Measurements from ENCODE around the gene PTPRF. TPM values are rescaled to one million over a fixed set of nuclear protein-coding genes. Genes with fewer than 3 reads are reported as not detected.

Gene PTPRF
- polyA plus RNA-seq, 1 experiment: 97.0 TPM

- H3K36me3 ChIP-seq (ENCODE audit: control insufficient read depth, insufficient read depth, low read length): peaks cover 54% of the 10 kb centered on the region
- no peaks in the 10 kb centered on the region for H3K27me3 ChIP-seq (ENCODE audit: control insufficient read depth, insufficient read depth, low read length)
- TF ChIP-seq CTCF (IDR thresholded peaks at IDR 0.05; ENCODE audit: insufficient read depth, low read depth, low read length): no peak
- H3K4me3 ChIP-seq (ENCODE audit: low read depth, low read length): no peak overlapping the region
- ChIA-PET POLR2A (no interaction called here), CTCF (no interaction called here)
- no peak for DNase-seq (ENCODE audit: low read depth)
Observed at GRCh38 chr1:43617011-43617410, 86.3 kb downstream of the PTPRF start.

- no peak for TF ChIP-seq CTCF (IDR thresholded peaks at IDR 0.05; ENCODE audit: insufficient read depth, low read depth, low read length)
- ChIA-PET CTCF (no interaction called here), POLR2A (no interaction called here)
- Histone ChIP-seq H3K36me3 (ENCODE audit: control insufficient read depth, insufficient read depth, low read length) (peaks cover 54% of the 10 kb centered on the region), H3K4me3 (ENCODE audit: low read depth, low read length) (no peak overlapping the region), H3K27me3 (ENCODE audit: control insufficient read depth, insufficient read depth, low read length) (no peaks in the 10 kb centered on the region)
- no peak for DNase-seq (ENCODE audit: low read depth)
Observed at GRCh38 chr1:43617668-43618067, 87.0 kb downstream of the PTPRF start.

- Histone ChIP-seq H3K36me3 (ENCODE audit: control insufficient read depth, insufficient read depth, low read length) (peaks cover 46% of the 10 kb centered on the region), H3K27me3 (ENCODE audit: control insufficient read depth, insufficient read depth, low read length) (no peaks in the 10 kb centered on the region), H3K4me3 (ENCODE audit: low read depth, low read length) (no peak overlapping the region)
- no peak for DNase-seq (ENCODE audit: low read depth)
- POLR2A ChIA-PET: no interaction called here
- no peak for TF ChIP-seq CTCF (IDR thresholded peaks at IDR 0.05; ENCODE audit: insufficient read depth, low read depth, low read length)
- CTCF ChIA-PET: no interaction called here
Observed at GRCh38 chr1:43618521-43619313, 88.0 kb downstream of the PTPRF start.

- Histone ChIP-seq H3K27me3 (ENCODE audit: control insufficient read depth, insufficient read depth, low read length) (no peaks in the 10 kb centered on the region), H3K36me3 (ENCODE audit: control insufficient read depth, insufficient read depth, low read length) (peaks cover 41% of the 10 kb centered on the region), H3K4me3 (ENCODE audit: low read depth, low read length) (no peak overlapping the region)
- no peak for TF ChIP-seq CTCF (IDR thresholded peaks at IDR 0.05; ENCODE audit: insufficient read depth, low read depth, low read length)
- no peak for DNase-seq (ENCODE audit: low read depth)
- POLR2A ChIA-PET: no interaction called here
- CTCF ChIA-PET: no interaction called here
Observed at GRCh38 chr1:43619314-43619790, 88.7 kb downstream of the PTPRF start.

DNA sequence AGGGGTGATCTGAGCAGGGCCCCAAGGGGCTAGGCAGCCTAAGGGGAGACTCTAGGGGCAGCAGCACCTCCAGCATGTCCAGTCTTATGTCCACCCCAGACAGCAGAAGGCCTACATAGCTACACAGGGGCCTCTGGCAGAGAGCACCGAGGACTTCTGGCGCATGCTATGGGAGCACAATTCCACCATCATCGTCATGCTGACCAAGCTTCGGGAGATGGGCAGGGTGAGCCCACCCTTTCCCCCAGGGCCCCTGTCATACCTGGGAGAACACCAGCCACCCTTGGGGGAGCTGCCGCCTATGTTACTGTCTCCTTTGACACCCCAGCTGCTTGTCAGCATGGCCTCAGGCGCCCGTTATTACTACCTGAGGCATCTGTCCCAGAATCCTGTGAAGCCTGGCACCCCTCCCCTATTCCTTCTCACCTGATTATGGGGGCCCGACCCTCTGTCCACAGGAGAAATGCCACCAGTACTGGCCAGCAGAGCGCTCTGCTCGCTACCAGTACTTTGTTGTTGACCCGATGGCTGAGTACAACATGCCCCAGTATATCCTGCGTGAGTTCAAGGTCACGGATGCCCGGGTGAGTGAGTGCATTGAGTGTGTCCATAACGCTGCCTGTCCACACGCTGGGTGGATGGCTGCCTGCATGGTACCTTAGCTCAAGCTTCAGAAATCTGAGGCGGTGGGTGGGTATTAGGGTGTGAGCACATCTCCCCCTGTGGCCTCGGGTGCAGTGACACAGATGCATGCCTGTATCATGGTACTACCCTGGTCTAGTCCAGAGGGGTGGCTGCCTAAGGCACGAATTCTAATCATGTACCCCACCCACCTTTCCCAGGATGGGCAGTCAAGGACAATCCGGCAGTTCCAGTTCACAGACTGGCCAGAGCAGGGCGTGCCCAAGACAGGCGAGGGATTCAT, 89.6 kb downstream of the PTPRF start:
- no peak for DNase-seq (ENCODE audit: low read depth)
- H3K4me3 ChIP-seq (ENCODE audit: low read depth, low read length): no peak overlapping the region
- H3K27me3 ChIP-seq (ENCODE audit: control insufficient read depth, insufficient read depth, low read length): no peaks in the 10 kb centered on the region
- H3K36me3 ChIP-seq (ENCODE audit: control insufficient read depth, insufficient read depth, low read length): peaks cover 44% of the 10 kb centered on the region
- ChIA-PET POLR2A (no interaction called here), CTCF (no interaction called here)
- no peak for TF ChIP-seq CTCF (IDR thresholded peaks at IDR 0.05; ENCODE audit: insufficient read depth, low read depth, low read length)

All from BJ (cell line).